GM12892 (cell line): Measurements from ENCODE around the gene PSMD1.

Experiments used
- POLR2A ChIP-seq: IDR thresholded peaks from 2 replicates; pipeline ENCODE4 v1.6.1; 2011; ENCODE audit warnings: low read depth, low read length, control low read depth
- POLR2AphosphoS5 ChIP-seq: IDR thresholded peaks from 2 replicates; pipeline ENCODE4 v1.6.1; 2011; ENCODE audit warnings: low read depth, low read length, control low read depth

- TF ChIP-seq POLR2AphosphoS5 (no peak), POLR2A (no peak)
Observed at GRCh38 chr2:231059756-231060155, 3.1 kb downstream of the PSMD1 start.
